HCT116 (cell line): ENCODE data around the gene CYP2E1.

Experiments used
- ATF3 ChIP-seq: IDR thresholded peaks from 2 replicates; pipeline ENCODE4 v1.6.1; 2012
- CBX3 ChIP-seq: IDR thresholded peaks from 2 replicates; pipeline ENCODE4 v1.6.1; 2012; ENCODE audit warnings: low read depth
- CTCF ChIP-seq, 3 experiments: fragments of 200-600 bp in 1 of 3; sonication (generic) in 1 of 3; IDR thresholded peaks in 2 of 3; conservative IDR thresholded peaks in 1 of 3; 2 replicates each; pipeline ENCODE4 v1.5.1; 2012 to 2017; ENCODE audit warnings: low read depth in 2 of 3, low read length in 2 of 3, antibody characterized with exemption in 1 of 3, borderline replicate concordance in 1 of 3, control low read depth in 1 of 3, mild to moderate bottlenecking in 1 of 3, mixed read lengths in 1 of 3, mixed run types in 1 of 3, moderate library complexity in 1 of 3; ENCODE audit not compliant: insufficient read depth in 1 of 3
- EZH2 ChIP-seq: fragments of 200-600 bp; sonication (generic); IDR thresholded peaks from 2 replicates; pipeline ENCODE4 v1.6.1; 2017; ENCODE audit warnings: antibody characterized with exemption, mixed run types
- JUND ChIP-seq: IDR thresholded peaks from 2 replicates; pipeline ENCODE4 v1.6.1; 2012
- MAX ChIP-seq: IDR thresholded peaks from 2 replicates; pipeline ENCODE4 v1.6.1; 2012
- POLR2A ChIP-seq: IDR thresholded peaks from 2 replicates; pipeline ENCODE4 v1.7.0; 2011; ENCODE audit warnings: borderline replicate concordance; ENCODE audit not compliant: insufficient read depth, insufficient read length; ENCODE audit errors: extremely low read depth
- POLR2AphosphoS5 ChIP-seq: IDR thresholded peaks from 2 replicates; pipeline ENCODE4 v1.6.1; 2011; ENCODE audit warnings: mild to moderate bottlenecking, low read depth, low read length, moderate library complexity
- RAD21 ChIP-seq: IDR thresholded peaks from 2 replicates; pipeline ENCODE4 v1.6.1; 2012; ENCODE audit warnings: low read depth, mild to moderate bottlenecking
- SP1 ChIP-seq: IDR thresholded peaks from 2 replicates; pipeline ENCODE4 v1.6.1; 2012; ENCODE audit warnings: low read depth
- ZNF274 ChIP-seq: fragments of 200-500 bp; sonication (Bioruptor generic); IDR thresholded peaks from 2 replicates; pipeline ENCODE4 v1.6.1; 2014; ENCODE audit warnings: mild to moderate bottlenecking, low read depth, low read length, inconsistent platforms

GRCh38 chr10:133568287-133568614, 41.1 kb downstream of the CYP2E1 start:
- no peak for TF ChIP-seq POLR2AphosphoS5
- no peak for TF ChIP-seq SP1
- no peak for TF ChIP-seq CTCF (IDR thresholded peaks at IDR 0.05 in 2 of 3, conservative IDR thresholded peaks at IDR 0.05 in 1 of 3; ENCODE audit: borderline replicate concordance in 1 of 3, insufficient read depth in 1 of 3, low read depth in 2 of 3, low read length in 2 of 3)
- no peak for TF ChIP-seq JUND
- TF ChIP-seq CBX3: no peak
- TF ChIP-seq EZH2: no peak
- TF ChIP-seq POLR2A: no peak
- TF ChIP-seq ZNF274: no peak
- no peak for TF ChIP-seq RAD21
- no peak for TF ChIP-seq MAX
- no peak for TF ChIP-seq ATF3
